ENCODE measurements around the gene LDLRAD4. TPM values are rescaled to one million over a fixed set of nuclear protein-coding genes. Genes with fewer than 3 reads are reported as not detected.

The LDLRAD4 gene
- total and polyA plus RNA-seq, 2 experiments from 2014 or later, result 0.73 to 1.9 TPM

DNA sequence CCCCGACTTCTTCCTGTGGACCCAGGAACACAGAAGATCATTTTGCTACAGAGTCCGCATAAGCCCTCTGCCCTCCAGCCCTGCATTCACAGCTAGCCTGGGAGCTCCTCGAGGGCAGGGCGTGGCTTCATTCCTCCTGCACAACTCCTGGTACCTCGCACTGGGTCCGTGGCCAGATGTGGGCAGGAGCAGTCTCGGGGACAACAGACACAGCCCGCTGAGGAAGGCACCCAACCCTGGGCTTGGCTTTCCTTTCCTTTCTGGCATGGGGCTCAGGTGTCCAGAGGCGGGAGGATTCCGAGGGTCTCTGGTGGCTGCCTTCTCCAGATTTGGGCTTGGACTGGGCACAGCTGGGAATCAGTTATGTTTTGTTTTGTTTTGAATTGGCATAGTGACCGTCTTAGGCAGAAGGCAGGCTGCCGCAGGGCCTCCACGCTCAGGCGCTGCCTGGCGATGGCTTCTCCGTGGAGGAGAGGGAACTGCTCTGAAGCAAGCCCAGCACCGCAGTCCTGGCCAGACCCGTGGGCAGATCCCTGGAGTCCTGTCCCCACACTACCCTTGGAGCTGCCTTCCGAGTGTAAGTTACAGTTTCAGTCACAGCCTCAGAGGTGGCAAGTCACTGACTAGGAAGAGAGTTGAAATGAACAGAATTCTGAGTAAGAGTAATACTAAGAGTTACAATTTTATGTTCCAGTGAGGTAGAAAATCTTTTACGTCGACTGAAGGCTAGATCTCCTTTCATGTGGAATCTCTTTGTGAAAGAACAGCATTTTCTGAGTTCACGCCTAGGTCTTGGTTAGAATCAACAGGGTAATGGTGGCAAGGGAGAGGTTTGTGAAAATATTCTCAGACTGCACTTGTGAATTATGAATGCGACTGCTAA is 47.9 kb downstream of the LDLRAD4 start (continued):
- TF ChIP-seq, protein P1, sequence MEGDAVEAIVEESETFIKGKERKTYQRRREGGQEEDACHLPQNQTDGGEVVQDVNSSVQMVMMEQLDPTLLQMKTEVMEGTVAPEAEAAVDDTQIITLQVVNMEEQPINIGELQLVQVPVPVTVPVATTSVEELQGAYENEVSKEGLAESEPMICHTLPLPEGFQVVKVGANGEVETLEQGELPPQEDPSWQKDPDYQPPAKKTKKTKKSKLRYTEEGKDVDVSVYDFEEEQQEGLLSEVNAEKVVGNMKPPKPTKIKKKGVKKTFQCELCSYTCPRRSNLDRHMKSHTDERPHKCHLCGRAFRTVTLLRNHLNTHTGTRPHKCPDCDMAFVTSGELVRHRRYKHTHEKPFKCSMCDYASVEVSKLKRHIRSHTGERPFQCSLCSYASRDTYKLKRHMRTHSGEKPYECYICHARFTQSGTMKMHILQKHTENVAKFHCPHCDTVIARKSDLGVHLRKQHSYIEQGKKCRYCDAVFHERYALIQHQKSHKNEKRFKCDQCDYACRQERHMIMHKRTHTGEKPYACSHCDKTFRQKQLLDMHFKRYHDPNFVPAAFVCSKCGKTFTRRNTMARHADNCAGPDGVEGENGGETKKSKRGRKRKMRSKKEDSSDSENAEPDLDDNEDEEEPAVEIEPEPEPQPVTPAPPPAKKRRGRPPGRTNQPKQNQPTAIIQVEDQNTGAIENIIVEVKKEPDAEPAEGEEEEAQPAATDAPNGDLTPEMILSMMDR (conservative IDR thresholded peaks at IDR 0.05; ENCODE audit: low read depth in 2 of 2), result no peak

DNA sequence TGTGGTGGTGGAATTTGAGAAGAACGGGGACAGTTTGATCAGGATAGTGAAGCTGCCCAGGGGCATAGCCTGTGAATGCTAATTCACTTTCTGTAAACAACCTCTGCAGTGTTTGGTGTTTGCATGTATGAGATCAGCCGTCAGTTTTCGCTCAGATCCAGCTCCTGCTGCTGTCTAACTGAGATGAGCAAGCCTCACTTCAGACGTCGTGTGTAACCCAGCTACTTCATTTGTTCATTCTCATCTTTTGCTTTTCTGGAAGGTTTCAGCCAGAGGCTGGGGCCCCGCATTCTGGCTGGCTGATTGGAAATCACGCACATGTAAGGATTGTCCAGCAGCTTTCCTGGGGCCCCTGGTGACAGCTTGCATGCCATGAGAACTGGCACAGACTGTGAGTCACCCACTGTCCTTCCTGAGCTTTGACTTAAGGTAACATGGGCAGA is 48.9 kb downstream of the LDLRAD4 start:
- no peaks in the 10 kb centered on the region for H4K20me1 ChIP-seq (replicated peaks; ENCODE audit: insufficient read depth)
- ATAC-seq (no peak), DNase-seq (ENCODE audit: low spot score) (no peak)
- H3K4me1 ChIP-seq (ENCODE audit: insufficient read depth), result no peaks in the 10 kb centered on the region
- no peak overlapping the region for H2AFZ ChIP-seq
- no peak overlapping the region for H3K4me3 ChIP-seq
- no peaks in the 10 kb centered on the region for H3K36me3 ChIP-seq (ENCODE audit: insufficient read depth)
- H3F3A ChIP-seq (replicated peaks; ENCODE audit: low read depth), result no peaks in the 10 kb centered on the region
- H3K27ac Mint-ChIP-seq, result no peak overlapping the region
- H3K4me2 ChIP-seq, result no peak overlapping the region
- no peak overlapping the region for H3K27ac ChIP-seq (ENCODE audit: low read depth)
- H3K79me2 ChIP-seq (replicated peaks; ENCODE audit: insufficient read depth), result no peaks in the 10 kb centered on the region
- peaks cover 19% of the 10 kb centered on the region for H3K4me1 Mint-ChIP-seq
- no peaks in the 10 kb centered on the region for H3K36me3 Mint-ChIP-seq (ENCODE audit: low read depth)
- H3K27me3 ChIP-seq (ENCODE audit: insufficient read depth), result no peaks in the 10 kb centered on the region
- TF ChIP-seq, protein P1 (conservative IDR thresholded peaks at IDR 0.05; ENCODE audit: low read depth in 2 of 2), result no peak
- TF ChIP-seq JUNB (IDR thresholded peaks at IDR 0.05; ENCODE audit: unreplicated experiment), result no peak
- no peak for TF ChIP-seq EZH2phosphoT487 (IDR thresholded peaks at IDR 0.05; ENCODE audit: unreplicated experiment)
- TF ChIP-seq, protein P2, sequence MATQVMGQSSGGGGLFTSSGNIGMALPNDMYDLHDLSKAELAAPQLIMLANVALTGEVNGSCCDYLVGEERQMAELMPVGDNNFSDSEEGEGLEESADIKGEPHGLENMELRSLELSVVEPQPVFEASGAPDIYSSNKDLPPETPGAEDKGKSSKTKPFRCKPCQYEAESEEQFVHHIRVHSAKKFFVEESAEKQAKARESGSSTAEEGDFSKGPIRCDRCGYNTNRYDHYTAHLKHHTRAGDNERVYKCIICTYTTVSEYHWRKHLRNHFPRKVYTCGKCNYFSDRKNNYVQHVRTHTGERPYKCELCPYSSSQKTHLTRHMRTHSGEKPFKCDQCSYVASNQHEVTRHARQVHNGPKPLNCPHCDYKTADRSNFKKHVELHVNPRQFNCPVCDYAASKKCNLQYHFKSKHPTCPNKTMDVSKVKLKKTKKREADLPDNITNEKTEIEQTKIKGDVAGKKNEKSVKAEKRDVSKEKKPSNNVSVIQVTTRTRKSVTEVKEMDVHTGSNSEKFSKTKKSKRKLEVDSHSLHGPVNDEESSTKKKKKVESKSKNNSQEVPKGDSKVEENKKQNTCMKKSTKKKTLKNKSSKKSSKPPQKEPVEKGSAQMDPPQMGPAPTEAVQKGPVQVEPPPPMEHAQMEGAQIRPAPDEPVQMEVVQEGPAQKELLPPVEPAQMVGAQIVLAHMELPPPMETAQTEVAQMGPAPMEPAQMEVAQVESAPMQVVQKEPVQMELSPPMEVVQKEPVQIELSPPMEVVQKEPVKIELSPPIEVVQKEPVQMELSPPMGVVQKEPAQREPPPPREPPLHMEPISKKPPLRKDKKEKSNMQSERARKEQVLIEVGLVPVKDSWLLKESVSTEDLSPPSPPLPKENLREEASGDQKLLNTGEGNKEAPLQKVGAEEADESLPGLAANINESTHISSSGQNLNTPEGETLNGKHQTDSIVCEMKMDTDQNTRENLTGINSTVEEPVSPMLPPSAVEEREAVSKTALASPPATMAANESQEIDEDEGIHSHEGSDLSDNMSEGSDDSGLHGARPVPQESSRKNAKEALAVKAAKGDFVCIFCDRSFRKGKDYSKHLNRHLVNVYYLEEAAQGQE (IDR thresholded peaks at IDR 0.05; ENCODE audit: unreplicated experiment), result no peak
- no peak for TF ChIP-seq ZNF331 (CRISPR knock-in tag; IDR thresholded peaks at IDR 0.05; ENCODE audit: low read depth)
- TF ChIP-seq POLR2AphosphoS5 (IDR thresholded peaks at IDR 0.05; ENCODE audit: low read depth), result no peak
- no peak for TF ChIP-seq EZH2 (IDR thresholded peaks at IDR 0.05; ENCODE audit: low read depth, unreplicated experiment)
- no peak for TF ChIP-seq CREB1 (CRISPR knock-in tag; IDR thresholded peaks at IDR 0.05; ENCODE audit: low read depth)
- H3K9me2 ChIP-seq (ENCODE audit: insufficient read depth), result no peaks in the 10 kb centered on the region
- peaks cover 7% of the 10 kb centered on the region for H3K27me3 Mint-ChIP-seq (ENCODE audit: insufficient read depth, low read depth, poor library complexity)
- H3K4me3 Mint-ChIP-seq, result no peak overlapping the region
- no peaks in the 10 kb centered on the region for H3K9me3 Mint-ChIP-seq

Measured in GM23338 (cell line).